GM12864 (cell line): ENCODE results near the gene GTF2H4.
"Not testable (repeated sequence)": the region's sequence is repeated elsewhere in the genome, so short reads cannot be mapped to it uniquely, and the experiment has no call there.

Source experiments
- DNase-seq: peaks from one replicate; pipeline ENCODE4 v3.0.0-alpha.2; 2011; ENCODE audit warnings: low read depth
- H3K4me3 ChIP-seq: 2 replicates; pipeline ENCODE4 v1.5.1; 2011; ENCODE audit warnings: mild to moderate bottlenecking, low read depth, low read length, control low read depth
- CTCF ChIP-seq: IDR thresholded peaks from 2 replicates; pipeline ENCODE4 v1.5.1; 2011; ENCODE audit warnings: low read depth, mild to moderate bottlenecking, moderate library complexity, low read length, control low read depth, inconsistent platforms; ENCODE audit errors: missing control alignments

Gene GTF2H4

GRCh38 chr6:30917041-30917440 is 9.0 kb downstream of the GTF2H4 start:
- no peak for DNase-seq
- no peak overlapping the region for H3K4me3 ChIP-seq
- TF ChIP-seq CTCF = no peak

- no peak for TF ChIP-seq CTCF
- no peak for DNase-seq
- H3K4me3 ChIP-seq = no peak overlapping the region
Observed at GRCh38 chr6:30917487-30917886, 9.5 kb downstream of the GTF2H4 start.

- DNase-seq = no peak
Observed at GRCh38 chr6:30918670-30919069, 10.7 kb downstream of the GTF2H4 start.

GRCh38 chr6:30922447-30922852 is 14.4 kb downstream of the GTF2H4 start:
- TF ChIP-seq CTCF = no peak
- H3K4me3 ChIP-seq = no peak overlapping the region
- no peak for DNase-seq

More at GRCh38 chr6:30918670-30919069, 10.7 kb downstream of the GTF2H4 start:
- TF ChIP-seq CTCF = no peak
- H3K4me3 ChIP-seq = no peak overlapping the region

GRCh38 chr6:30924040-30924627 is 16.1 kb downstream of the GTF2H4 start:
- DNase-seq = not testable (repeated sequence)

GRCh38 chr6:30926644-30927043 is 18.6 kb downstream of the GTF2H4 start:
- TF ChIP-seq CTCF = no peak
- H3K4me3 ChIP-seq = no peak overlapping the region
- no peak for DNase-seq

More at GRCh38 chr6:30924040-30924627, 16.1 kb downstream of the GTF2H4 start:
- H3K4me3 ChIP-seq = not testable (repeated sequence)

- H3K4me3 ChIP-seq, DNase-seq: not testable (repeated sequence)
Observed at GRCh38 chr6:30927080-30927479, 19.1 kb downstream of the GTF2H4 start.

GRCh38 chr6:30928677-30929076 is 20.7 kb downstream of the GTF2H4 start:
- no peak for DNase-seq

More at GRCh38 chr6:30928677-30929076, 20.7 kb downstream of the GTF2H4 start:
- no peak for TF ChIP-seq CTCF
- H3K4me3 ChIP-seq = no peak overlapping the region
